Stimulated activated CD4-positive, alpha-beta T cell treated with anti-CD3 and anti-CD28 coated beads, Interleukin-1b, Interleukin-23, amount 100 ng/mL, for 48 hours (primary cell): Measurements from ENCODE around the gene CD99L2.
A peak's percentile ranks its signal among the peaks of the same experiment; 100 is the strongest.

Source experiments
- DNase-seq: peaks from one replicate; pipeline ENCODE4 v3.0.0-alpha.2; 2020

Gene CD99L2

GRCh38 chrX:150761819-150762216, 136.7 kb downstream of the CD99L2 start:
- no peak for DNase-seq

DNA sequence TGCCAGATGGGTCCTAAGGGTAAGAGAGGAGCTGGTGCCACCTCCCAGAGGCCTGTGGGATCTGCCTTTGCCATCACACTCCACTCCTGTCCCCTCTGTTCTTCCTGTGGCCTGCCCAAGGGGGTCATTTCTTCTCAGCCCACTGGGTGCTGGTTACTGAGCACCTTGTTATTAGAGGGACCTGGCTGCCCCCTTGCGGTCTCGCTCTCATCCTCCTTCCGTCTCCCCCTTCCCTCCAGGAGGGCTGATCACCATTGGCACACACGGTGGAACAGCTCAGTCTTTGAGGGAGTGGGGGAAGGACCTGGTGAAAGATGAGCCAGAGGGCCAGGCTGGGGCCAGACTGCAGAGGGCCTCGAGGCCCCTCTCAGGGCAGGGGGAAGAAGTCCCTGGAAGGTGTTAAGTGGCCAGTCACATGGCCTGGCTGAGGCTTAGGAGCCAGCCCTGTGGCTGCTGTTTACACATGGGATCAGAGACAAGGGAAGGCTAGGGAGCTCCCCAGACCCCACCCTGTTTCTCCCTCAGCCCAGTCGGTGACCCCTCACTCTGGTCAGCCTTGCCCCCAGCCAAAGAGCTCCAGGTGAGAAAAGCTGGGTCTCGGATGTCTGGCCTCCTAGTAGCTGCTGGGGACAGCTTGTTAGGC, 137.2 kb downstream of the CD99L2 start:
- no peak for DNase-seq

DNA sequence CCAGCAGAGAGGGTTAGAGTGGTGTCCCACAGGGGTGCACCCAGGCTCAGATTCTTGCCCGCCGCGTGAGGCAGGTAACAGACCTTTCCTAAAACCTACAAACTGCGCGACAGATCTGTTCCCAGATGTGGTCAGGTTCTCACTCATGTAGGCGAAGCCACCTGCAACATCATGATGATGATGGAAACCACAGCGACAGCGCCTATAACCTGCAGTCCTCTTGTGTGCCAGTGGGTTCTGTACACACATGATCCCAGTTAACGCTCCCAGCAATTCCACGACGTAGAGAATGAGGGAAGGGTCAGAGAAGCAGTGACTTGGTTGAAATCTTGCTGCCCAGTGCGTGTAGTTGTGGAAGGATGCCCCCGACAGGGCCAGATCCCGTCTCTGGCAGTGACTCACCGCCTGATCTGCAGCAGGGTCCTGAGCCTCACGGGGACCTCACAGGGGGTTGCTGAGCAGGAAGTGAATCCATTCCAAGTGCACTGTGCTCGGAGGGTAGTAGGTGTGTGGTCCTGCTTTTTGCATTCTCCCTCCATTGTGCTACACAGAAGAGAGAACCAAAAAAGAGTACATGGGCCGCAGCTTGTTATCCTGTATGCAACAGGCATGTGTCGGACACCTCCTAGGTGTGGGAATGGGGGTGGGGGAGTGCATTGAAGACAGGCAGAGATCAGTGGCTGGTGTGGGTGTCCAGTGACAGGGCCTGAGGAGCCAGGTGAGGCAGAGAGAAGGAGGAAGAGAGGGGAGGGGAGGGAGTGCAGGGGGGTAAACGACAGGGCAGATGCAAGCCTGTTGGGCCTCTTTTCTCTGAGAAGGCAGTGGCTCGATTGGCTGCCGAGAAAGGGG, 138.7 kb downstream of the CD99L2 start:
- no peak for DNase-seq

- DNase-seq: no peak
Measured at GRCh38 chrX:150757371-150757770, 141.1 kb downstream of the CD99L2 start.

- no peak for DNase-seq
Measured at GRCh38 chrX:150753968-150754367, 144.5 kb downstream of the CD99L2 start.

GRCh38 chrX:150753357-150753756, 145.1 kb downstream of the CD99L2 start:
- no peak for DNase-seq

- no peak for DNase-seq
Measured at GRCh38 chrX:150752124-150752523, 146.3 kb downstream of the CD99L2 start.

- no peak for DNase-seq
Measured at GRCh38 chrX:150736475-150736874, 162.0 kb downstream of the CD99L2 start.

DNA sequence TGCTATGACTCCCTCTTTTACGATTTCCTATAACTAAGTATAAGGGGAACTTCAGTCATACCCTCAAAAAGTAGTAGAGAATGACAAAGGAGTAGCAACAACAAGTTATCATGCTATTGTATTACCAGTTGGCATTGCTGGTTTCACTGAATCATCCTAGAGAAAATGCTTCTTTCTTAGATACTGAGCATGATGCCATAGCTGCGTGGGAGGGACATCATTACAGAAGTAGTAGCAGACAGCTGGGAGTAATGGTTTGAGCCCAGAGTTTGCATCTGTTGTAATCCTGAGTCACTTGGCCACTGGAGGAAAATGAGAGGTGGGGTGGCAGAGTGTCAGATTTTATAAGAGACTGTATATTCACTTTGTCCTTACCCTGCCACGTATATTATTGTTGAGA, 166.7 kb downstream of the CD99L2 start:
- DNase-seq: peak; percentile 75

- DNase-seq: no peak
Measured at GRCh38 chrX:150730719-150731118, 167.7 kb downstream of the CD99L2 start.

GRCh38 chrX:150729956-150730355, 168.5 kb downstream of the CD99L2 start:
- no peak for DNase-seq

- no peak for DNase-seq
Measured at GRCh38 chrX:150719621-150720020, 178.8 kb downstream of the CD99L2 start.
